ENCODE data around the gene RAD51B. TPM values are rescaled to one million over a fixed set of nuclear protein-coding genes. Genes with fewer than 3 reads are reported as not detected.

The RAD51B gene
- total RNA-seq, 3 donors from 2014 or later = 10.6 to 77.6 (median 33.8) TPM

- H3K27me3 ChIP-seq = no peaks in the 10 kb centered on the region
- no peaks in the 10 kb centered on the region for H3K9me3 ChIP-seq
- H3K27ac ChIP-seq = no peak overlapping the region
- no peak overlapping the region for H3K4me3 ChIP-seq
- DNase-seq (ENCODE audit: low spot score in 2 of 2) = no peak
- no peaks in the 10 kb centered on the region for H3K4me1 ChIP-seq
- intact Hi-C loops (cut with DNase I; ENCODE audit: low total_unique reads) = no loop called here
- no peaks in the 10 kb centered on the region for H3K36me3 ChIP-seq
- TF ChIP-seq POLR2AphosphoS5 (IDR thresholded peaks at IDR 0.05) (no peak), POLR2A (IDR thresholded peaks at IDR 0.05) (no peak)
- TF ChIP-seq, protein P1, sequence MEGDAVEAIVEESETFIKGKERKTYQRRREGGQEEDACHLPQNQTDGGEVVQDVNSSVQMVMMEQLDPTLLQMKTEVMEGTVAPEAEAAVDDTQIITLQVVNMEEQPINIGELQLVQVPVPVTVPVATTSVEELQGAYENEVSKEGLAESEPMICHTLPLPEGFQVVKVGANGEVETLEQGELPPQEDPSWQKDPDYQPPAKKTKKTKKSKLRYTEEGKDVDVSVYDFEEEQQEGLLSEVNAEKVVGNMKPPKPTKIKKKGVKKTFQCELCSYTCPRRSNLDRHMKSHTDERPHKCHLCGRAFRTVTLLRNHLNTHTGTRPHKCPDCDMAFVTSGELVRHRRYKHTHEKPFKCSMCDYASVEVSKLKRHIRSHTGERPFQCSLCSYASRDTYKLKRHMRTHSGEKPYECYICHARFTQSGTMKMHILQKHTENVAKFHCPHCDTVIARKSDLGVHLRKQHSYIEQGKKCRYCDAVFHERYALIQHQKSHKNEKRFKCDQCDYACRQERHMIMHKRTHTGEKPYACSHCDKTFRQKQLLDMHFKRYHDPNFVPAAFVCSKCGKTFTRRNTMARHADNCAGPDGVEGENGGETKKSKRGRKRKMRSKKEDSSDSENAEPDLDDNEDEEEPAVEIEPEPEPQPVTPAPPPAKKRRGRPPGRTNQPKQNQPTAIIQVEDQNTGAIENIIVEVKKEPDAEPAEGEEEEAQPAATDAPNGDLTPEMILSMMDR (IDR thresholded peaks at IDR 0.05) = no peak
These were observed 176.7 kb downstream of the RAD51B start for GRCh38 chr14:67996235-67996634.

DNA sequence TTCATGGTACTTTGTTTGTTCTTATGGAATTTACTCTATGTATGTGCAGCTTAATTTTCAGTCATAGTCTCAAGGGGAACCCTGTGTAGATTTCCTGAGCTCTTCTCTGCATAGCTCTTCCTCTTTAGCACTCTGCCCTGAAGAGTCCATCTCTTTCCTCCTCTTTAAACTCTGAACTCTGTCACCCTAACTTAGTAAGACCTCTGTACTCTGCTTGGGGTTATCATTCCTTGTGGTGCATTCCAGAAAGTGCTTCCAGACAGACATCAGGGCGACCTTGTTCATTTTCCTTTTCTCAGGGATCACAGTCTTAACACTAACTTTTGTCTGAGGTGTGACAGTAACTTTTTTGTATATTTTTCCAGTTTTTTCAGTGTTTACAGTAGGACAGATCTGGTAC, 179.3 kb downstream of the RAD51B start:
- TF ChIP-seq, protein P1 (IDR thresholded peaks at IDR 0.05) = no peak
- TF ChIP-seq POLR2A (IDR thresholded peaks at IDR 0.05) (no peak), POLR2AphosphoS5 (IDR thresholded peaks at IDR 0.05) (no peak)
- H3K27ac ChIP-seq = no peak overlapping the region

GRCh38 chr14:67999290-67999689, 179.7 kb downstream of the RAD51B start:
- H3K36me3 ChIP-seq = no peaks in the 10 kb centered on the region
- no peak for TF ChIP-seq POLR2A (IDR thresholded peaks at IDR 0.05)
- no peak for TF ChIP-seq POLR2AphosphoS5 (IDR thresholded peaks at IDR 0.05)
- TF ChIP-seq, protein P1 (IDR thresholded peaks at IDR 0.05) = no peak
- no peaks in the 10 kb centered on the region for H3K27me3 ChIP-seq
- no peaks in the 10 kb centered on the region for H3K4me1 ChIP-seq
- no peak for DNase-seq (ENCODE audit: low spot score in 2 of 2)
- intact Hi-C loops (cut with DNase I; ENCODE audit: low total_unique reads) = no loop called here
- H3K4me3 ChIP-seq = no peak overlapping the region
- peak overlapping the region in 1 of 2 donors; percentile 67 for H3K27ac ChIP-seq
- no peaks in the 10 kb centered on the region for H3K9me3 ChIP-seq

More for the DNA sequence above, 179.3 kb downstream of the RAD51B start:
- H3K4me1 ChIP-seq = no peaks in the 10 kb centered on the region
- H3K9me3 ChIP-seq = no peaks in the 10 kb centered on the region
- no peaks in the 10 kb centered on the region for H3K27me3 ChIP-seq
- intact Hi-C loops (cut with DNase I; ENCODE audit: low total_unique reads) = no loop called here
- DNase-seq (ENCODE audit: low spot score in 2 of 2) = no peak
- no peak overlapping the region for H3K4me3 ChIP-seq
- H3K36me3 ChIP-seq = no peaks in the 10 kb centered on the region

- intact Hi-C loops (cut with DNase I; ENCODE audit: low total_unique reads) = no loop called here
- peak overlapping the region in 1 of 2 donors; percentile 67 for H3K27ac ChIP-seq
- TF ChIP-seq, protein P1 (IDR thresholded peaks at IDR 0.05) = no peak
- no peak for TF ChIP-seq POLR2AphosphoS5 (IDR thresholded peaks at IDR 0.05)
- TF ChIP-seq POLR2A (IDR thresholded peaks at IDR 0.05) = no peak
- no peak for DNase-seq (ENCODE audit: low spot score in 2 of 2)
- no peaks in the 10 kb centered on the region for H3K9me3 ChIP-seq
- H3K27me3 ChIP-seq = no peaks in the 10 kb centered on the region
- no peaks in the 10 kb centered on the region for H3K4me1 ChIP-seq
- no peak overlapping the region for H3K4me3 ChIP-seq
- H3K36me3 ChIP-seq = no peaks in the 10 kb centered on the region
These were observed 180.3 kb downstream of the RAD51B start for GRCh38 chr14:67999705-68000384.

GRCh38 chr14:68000511-68000910, 180.9 kb downstream of the RAD51B start:
- no peaks in the 10 kb centered on the region for H3K27me3 ChIP-seq
- H3K4me1 ChIP-seq = no peaks in the 10 kb centered on the region
- H3K36me3 ChIP-seq = no peaks in the 10 kb centered on the region
- peak overlapping the region in 1 of 2 donors; percentile 67 for H3K27ac ChIP-seq
- TF ChIP-seq POLR2AphosphoS5 (IDR thresholded peaks at IDR 0.05) (no peak), POLR2A (IDR thresholded peaks at IDR 0.05) (no peak)
- TF ChIP-seq, protein P1 (IDR thresholded peaks at IDR 0.05) = no peak
- no peak overlapping the region for H3K4me3 ChIP-seq
- intact Hi-C loops (cut with DNase I; ENCODE audit: low total_unique reads) = no loop called here
- no peaks in the 10 kb centered on the region for H3K9me3 ChIP-seq
- no peak for DNase-seq (ENCODE audit: low spot score in 2 of 2)
